ENCODE results near the gene DCXR.

The DCXR gene

DNA sequence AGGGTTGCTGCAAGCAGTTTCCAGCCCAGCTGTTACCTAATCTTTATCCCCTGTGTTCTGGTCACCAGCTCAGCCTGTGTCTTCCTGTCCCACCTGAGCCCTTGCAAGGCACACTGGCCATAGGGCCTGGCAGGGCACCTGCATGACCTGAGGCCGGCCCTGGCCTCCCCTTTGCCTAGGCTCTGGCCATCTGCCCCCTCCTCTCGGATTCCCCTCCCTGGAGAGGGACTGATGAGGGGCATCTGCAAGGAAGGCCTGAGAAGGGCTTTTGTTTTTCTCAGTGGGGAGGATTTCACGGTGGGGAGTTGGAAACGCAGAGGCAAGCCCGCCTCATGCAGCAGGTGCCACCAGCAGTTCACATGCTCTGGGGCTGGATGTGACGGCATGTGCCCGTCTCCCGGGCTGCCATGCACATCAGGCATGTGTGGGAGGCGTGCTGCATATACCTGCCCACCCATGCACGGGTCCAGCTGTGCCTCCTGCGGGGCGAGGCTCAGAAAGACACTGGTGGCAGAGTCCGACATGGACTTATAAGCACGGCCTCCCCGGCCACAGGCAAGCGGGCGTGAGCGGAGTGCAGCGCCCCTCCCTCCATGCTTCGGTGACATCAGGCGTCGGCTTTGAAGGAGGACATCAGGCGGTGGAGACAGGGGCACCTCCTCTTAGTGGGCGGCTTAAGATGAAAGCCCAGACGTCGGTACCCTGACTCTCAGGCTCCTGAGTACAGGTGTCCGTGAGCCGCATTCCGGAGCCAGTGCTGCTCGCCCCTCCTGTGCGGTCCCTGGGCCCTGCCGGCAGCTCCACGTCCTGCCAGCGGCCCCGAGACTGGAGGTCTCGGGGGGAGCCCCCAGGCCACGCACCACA, 43.5 kb downstream of the DCXR start:
- Histone ChIP-seq H3K27me3 (ENCODE audit: control insufficient read depth, insufficient read depth, low read length) (no peaks in the 10 kb centered on the region), H3K4me3 (ENCODE audit: low read length) (no peak overlapping the region), H3K9ac (ENCODE audit: low read depth, low read length) (no peak overlapping the region), H3K36me3 (ENCODE audit: insufficient read depth, low read length) (peaks cover 12% of the 10 kb centered on the region), H3K4me2 (ENCODE audit: low read length) (no peak overlapping the region), H3K9me3 (replicated peaks; ENCODE audit: low read length) (no peaks in the 10 kb centered on the region), H3K4me1 (ENCODE audit: control insufficient read depth, insufficient read depth, low read length) (peaks cover 17% of the 10 kb centered on the region)

DNA sequence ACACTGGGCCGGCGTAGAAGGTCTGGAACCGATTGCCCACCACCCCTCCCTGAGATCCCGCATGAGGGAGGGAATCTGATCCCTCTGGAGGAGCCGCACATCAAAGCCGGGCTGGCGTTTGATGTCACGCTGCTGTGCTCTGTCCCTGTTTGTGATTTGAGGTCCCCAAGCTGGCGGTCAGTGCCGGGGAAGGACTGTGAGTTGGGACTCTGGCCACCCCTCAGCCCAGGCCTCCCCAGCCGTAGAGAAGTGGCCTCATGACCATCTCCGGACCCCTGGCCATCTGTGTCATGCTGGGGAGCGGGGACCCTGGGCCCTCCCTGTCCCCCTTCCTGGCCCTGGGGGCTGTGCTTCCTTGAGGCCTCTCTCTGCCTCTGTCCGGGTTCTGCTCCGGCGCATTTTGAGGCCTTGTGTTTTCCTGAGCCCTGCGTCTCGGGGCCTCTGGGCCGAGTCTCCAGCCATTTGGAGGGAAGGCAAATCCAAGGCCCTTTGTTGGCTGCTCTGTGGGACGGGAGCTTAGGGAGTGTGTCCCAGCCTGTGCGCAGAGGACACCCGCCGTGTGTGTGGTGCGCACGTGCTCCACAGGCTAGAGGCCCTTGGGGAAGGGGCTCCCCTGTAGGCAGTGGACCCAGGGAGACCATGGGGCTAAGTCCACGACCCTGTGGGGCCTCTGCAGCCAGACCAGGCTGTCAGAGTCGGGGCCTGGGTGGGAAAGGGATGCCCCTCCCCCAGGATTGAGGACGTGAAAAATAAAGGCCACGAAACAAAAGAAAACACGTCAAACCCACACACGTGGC, 45.0 kb downstream of the DCXR start:
- no peak overlapping the region for H3K4me3 ChIP-seq (ENCODE audit: low read length)
- H3K9me3 ChIP-seq (replicated peaks; ENCODE audit: low read length), result no peaks in the 10 kb centered on the region
- peaks cover 17% of the 10 kb centered on the region for H3K4me1 ChIP-seq (ENCODE audit: control insufficient read depth, insufficient read depth, low read length)
- H3K4me2 ChIP-seq (ENCODE audit: low read length), result peak overlapping the region; percentile 74
- H3K27me3 ChIP-seq (ENCODE audit: control insufficient read depth, insufficient read depth, low read length), result no peaks in the 10 kb centered on the region
- H3K9ac ChIP-seq (ENCODE audit: low read depth, low read length), result peak overlapping the region; percentile 31
- H3K36me3 ChIP-seq (ENCODE audit: insufficient read depth, low read length), result peaks cover 12% of the 10 kb centered on the region

DNA sequence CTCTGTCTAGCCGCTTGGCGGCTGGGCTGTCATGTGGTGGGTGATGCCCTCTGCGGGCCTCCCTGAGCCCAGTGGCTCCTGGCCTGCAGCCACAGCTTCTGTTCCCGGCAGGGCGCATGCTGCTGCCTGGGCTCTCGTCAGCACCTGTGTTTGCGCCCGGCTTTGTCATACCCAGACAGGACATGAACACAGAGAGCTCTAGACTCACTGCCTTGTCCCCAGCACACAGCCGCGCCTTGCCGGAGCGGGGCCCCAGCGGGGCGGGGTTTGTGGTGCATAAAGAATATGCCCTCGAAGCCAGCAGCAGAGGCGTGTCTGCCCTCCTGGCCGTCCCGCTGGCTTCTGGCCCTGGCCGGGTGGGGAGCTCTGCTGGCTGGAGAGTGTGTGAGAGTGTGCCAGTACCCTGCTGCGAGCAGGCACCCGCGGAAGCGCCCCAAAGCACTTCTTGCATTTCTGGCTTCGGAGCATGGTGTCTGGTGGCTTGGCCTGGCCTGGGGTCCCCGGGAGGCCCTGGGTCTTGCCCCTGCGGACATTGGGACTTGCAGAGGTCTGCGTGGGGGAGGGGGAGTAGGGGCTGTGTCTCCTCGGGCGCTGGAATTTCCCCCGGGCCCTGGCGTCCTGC, 45.7 kb downstream of the DCXR start:
- Histone ChIP-seq H3K9ac (ENCODE audit: low read depth, low read length) (peak overlapping the region; percentile 31), H3K4me2 (ENCODE audit: low read length) (peak overlapping the region; percentile 74), H3K4me3 (ENCODE audit: low read length) (peak overlapping the region; percentile 7), H3K36me3 (ENCODE audit: insufficient read depth, low read length) (peaks cover 10% of the 10 kb centered on the region), H3K4me1 (ENCODE audit: control insufficient read depth, insufficient read depth, low read length) (peaks cover 17% of the 10 kb centered on the region), H3K27me3 (ENCODE audit: control insufficient read depth, insufficient read depth, low read length) (no peaks in the 10 kb centered on the region), H3K9me3 (replicated peaks; ENCODE audit: low read length) (no peaks in the 10 kb centered on the region)

GRCh38 chr17:81990836-81991683, 46.4 kb downstream of the DCXR start:
- Histone ChIP-seq H3K4me3 (ENCODE audit: low read length) (peak overlapping the region; percentile 7), H3K9me3 (replicated peaks; ENCODE audit: low read length) (no peaks in the 10 kb centered on the region), H3K27me3 (ENCODE audit: control insufficient read depth, insufficient read depth, low read length) (no peaks in the 10 kb centered on the region), H3K4me1 (ENCODE audit: control insufficient read depth, insufficient read depth, low read length) (peaks cover 17% of the 10 kb centered on the region), H3K9ac (ENCODE audit: low read depth, low read length) (no peak overlapping the region), H3K36me3 (ENCODE audit: insufficient read depth, low read length) (peaks cover 9% of the 10 kb centered on the region), H3K4me2 (ENCODE audit: low read length) (peak overlapping the region; percentile 74)

DNA sequence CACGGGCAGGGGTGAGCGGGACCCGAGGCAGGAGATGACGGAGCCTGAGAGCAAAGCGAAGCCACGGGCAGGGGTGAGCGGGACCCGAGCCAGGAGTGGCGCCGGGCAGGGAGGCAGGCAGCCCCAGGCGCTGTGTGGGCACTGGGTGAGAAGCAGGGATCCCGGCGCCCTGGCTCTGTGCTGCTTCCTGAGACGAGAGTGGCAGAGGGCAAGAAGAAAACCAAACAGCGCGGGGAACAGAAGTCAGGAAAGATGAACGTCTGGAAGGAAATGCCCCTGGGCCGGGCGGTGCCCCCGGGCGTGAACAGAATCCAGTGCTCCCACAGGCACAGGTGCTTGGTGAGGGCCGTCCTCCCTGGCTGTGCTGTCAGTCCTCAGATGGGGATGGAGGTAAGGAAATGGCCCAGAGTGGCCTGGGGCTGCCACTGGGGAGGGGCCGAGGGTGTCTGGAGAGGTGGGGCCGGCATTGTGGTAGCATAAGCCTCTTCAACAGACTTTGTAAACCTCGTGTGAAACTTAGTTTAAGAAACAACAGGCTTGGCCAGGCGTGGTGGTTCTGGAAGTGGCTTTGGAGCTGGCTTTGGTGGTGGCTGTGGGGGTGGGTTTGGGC, 50.2 kb downstream of the DCXR start:
- no peaks in the 10 kb centered on the region for H3K9me3 ChIP-seq (replicated peaks; ENCODE audit: low read length)
- no peaks in the 10 kb centered on the region for H3K27me3 ChIP-seq (ENCODE audit: control insufficient read depth, insufficient read depth, low read length)
- no peak overlapping the region for H3K4me2 ChIP-seq (ENCODE audit: low read length)
- peaks cover 22% of the 10 kb centered on the region for H3K36me3 ChIP-seq (ENCODE audit: insufficient read depth, low read length)
- no peak overlapping the region for H3K4me3 ChIP-seq (ENCODE audit: low read length)
- H3K4me1 ChIP-seq (ENCODE audit: control insufficient read depth, insufficient read depth, low read length), result peaks cover 11% of the 10 kb centered on the region
- H3K9ac ChIP-seq (ENCODE audit: low read depth, low read length), result no peak overlapping the region

DNA sequence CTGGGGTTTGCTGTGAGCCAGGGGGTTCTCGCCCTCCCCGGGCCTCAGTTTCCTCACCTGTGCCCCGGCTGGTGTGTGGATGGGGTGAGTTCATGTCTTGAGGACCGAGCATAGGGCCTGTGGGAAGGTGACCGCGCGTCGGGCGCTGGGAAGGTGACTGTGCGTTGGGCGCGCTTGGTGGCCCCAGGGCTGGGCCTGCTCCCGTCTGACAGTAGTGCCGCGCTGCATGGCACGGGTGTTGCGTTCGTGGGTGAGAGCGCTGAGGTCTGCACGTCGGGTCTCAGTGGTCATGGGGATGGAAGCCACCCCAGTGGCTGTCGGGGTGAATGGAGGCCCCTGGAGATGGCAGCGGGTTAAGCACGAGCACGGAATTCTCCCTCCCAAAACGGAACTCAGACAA, 50.9 kb downstream of the DCXR start:
- Histone ChIP-seq H3K4me1 (ENCODE audit: control insufficient read depth, insufficient read depth, low read length) (peaks cover 5% of the 10 kb centered on the region), H3K4me2 (ENCODE audit: low read length) (no peak overlapping the region), H3K27me3 (ENCODE audit: control insufficient read depth, insufficient read depth, low read length) (no peaks in the 10 kb centered on the region), H3K4me3 (ENCODE audit: low read length) (no peak overlapping the region), H3K9me3 (replicated peaks; ENCODE audit: low read length) (no peaks in the 10 kb centered on the region), H3K36me3 (ENCODE audit: insufficient read depth, low read length) (peaks cover 22% of the 10 kb centered on the region), H3K9ac (ENCODE audit: low read depth, low read length) (no peak overlapping the region)
